ENCODE measurements around the gene STXBP6.

The STXBP6 gene

DNA sequence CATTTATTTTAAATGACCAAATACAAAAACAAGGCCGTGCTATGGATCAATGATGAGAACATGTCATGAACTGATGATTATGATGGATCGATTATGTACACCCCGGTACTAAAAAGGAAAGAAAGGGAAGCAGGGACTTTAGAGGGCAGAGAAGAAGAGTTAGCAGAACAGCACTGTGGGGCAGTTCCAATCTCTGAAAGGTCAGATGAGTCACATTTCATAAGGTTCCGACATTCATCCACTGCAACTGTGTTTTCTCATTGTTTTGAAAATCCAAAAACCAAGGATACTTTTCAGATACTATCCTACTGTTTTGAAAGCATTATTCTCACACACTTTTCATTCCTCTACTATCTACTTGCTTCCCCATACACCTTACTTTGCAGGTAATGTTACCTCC lies 169.3 kb downstream of the STXBP6 start:
- DNase-seq = no peak

DNA sequence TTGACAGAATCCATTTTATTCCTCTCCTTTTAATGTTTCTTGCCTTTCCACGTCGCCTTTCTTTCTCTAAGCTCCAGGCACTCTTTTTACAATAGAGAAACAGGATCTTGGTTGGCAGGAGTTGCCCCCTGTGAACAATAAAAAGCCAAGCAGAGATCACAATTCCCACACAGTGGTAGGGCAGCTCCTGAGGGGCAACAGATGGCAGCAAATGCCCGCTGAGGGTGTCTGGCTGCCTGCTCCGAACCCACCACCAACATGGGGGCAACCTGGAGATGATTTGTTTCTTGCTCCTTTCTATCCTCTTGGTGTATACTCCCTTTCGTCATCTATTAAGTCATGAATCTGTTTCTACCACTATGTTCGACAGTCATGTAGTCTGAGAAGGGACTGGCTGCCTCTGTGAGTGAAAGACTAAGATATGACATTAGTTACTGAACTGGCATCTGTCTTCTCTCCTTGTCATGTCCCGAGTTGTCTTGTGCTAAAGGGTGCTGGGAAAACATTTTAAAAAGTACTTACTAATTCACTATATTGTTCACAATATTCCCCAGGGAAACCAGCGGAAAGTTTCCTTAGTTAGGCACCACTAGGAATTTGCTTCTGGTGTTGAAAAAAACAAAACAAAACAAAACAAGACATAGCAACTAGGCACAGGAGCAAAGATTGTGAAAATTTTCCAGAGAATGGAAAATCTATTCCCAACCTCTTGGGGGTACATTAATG lies 170.1 kb downstream of the STXBP6 start:
- DNase-seq = no peak

DNA sequence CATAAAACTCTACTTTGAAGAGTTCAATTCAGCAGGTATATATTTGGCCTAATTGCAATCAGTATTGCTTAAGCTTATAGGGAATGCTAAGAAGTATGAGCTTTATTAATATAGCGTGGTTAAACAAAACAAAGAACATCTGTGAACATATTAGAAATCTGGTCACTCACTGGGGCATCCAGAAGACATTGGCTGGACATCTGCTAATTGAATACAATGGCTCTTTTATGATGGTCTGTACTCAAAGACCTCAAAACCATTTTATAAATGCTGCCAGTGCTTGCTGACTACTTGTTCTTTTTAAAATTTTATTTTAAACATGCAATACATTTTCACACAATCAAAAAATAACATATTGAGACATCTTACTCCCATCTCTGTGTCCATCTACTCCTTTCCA lies 173.0 kb downstream of the STXBP6 start:
- DNase-seq = no peak

DNA sequence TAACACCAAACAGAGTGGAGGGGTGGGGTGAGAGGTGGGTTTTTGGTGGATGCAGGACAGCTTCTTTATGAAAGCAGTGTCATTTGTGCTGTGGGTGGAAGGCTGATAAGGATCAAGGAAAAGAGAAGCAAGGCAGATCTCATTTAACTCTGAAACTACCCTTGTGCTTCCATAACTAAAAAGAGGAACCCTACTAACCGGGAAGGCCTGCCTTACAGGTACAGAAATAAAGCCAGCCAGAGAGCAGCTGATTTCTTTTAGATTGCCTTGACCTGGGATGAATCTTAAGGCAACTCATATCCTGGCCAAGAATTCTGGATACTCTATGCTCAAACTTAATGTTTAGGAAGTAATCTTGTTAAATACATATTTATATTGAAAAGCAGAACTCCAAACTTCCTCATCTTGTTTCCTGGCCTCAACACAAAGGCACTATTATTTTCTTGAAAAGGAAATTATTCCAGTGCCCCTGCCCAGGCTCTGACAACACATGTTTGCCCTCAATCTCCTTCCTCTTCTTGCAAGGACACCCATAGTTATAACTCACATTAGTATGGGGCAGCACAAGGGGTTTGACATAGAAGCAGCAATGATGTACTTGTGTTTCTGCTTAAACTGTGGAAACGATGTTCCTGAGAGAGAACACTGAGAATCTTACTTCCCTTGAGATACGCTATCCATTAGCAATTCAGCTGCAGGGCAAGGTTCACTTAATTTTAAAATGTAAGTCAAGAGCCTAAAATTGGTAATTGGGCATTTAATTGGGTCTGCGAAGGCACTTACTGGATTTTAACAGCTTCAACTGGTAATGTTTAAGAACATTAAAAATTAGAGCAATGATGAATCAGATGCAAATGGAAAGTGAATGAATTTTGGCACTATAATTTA lies 173.7 kb downstream of the STXBP6 start:
- no peak for DNase-seq

DNA sequence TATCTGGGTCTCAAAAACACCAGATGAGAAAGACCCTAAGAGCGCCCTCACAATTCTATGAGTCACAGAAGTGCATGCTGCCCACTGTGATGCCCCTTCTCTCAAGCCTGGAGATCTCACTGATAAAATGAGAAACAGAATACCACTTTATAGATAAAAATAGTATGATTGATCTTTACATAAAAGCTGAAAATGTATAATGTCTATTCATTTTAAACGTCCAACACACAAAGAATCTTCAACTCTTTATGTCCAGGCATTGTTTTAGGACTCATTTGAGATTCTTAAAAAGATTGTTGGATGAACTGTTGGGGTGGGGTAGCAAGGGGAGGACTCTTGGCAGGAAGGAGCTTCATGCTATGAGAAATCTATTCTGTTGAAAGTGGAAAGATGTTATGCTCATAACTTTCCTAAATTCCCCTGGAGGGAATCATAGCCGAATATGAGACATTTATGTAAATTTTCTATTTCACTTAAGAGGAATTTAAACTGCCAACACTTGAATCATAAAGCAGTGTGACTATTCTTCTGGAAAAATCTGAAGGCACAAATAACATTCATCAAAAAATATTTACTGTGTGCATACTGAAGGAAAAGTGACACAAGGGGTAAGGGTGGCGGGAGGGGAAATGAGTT lies 174.6 kb downstream of the STXBP6 start:
- no peak for DNase-seq

DNA sequence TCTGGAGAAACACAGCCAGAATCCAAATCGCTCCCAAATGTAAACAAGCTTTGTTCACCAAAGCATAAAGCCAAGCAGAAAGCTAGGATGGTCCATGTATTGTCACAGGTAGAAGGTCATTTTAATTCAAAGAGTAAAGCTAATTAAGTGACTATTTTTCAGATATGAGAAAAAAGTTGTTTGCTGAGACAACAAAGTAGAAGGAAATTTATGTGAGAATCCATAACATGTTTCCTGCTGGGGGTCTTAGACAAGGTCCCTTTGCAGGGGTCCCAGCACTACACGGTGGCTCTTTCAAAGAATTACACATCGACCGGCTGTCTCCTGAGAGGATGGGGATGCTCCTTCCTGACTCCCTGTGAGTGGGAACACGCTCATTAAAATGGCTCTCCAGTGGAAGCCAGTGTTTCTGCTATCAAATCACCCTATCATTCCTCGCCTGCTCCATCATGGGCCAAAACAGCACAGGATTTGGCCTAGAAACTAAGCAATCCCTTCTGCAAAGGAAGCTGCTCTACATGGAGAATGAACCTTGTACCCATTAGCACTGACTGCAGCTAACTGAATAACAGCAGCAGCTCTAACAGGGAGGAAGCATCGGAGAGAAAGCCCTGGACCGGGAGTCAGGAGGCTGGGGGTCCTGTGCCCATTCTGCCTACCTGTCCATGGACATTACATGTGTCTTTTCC lies 175.3 kb downstream of the STXBP6 start:
- DNase-seq = no peak

DNA sequence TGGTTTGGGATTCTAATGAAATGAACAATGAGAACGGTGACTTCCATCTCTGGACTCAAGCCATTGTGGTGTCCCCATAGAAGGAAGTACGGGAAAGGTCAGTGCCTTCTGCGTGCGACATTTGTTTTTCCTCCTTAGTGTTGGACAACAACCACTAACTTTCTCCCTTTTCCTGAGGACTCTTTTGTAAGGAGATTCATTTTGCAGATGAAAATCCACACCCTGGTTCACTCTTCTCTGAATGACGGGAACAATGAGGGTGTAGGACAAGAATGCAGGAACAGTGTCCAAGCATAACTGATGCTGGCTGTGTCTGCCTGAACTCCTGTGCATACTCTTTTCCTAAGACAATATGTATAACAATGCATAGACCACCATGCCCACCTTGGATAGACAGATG lies 176.4 kb downstream of the STXBP6 start:
- no peak for DNase-seq

DNA sequence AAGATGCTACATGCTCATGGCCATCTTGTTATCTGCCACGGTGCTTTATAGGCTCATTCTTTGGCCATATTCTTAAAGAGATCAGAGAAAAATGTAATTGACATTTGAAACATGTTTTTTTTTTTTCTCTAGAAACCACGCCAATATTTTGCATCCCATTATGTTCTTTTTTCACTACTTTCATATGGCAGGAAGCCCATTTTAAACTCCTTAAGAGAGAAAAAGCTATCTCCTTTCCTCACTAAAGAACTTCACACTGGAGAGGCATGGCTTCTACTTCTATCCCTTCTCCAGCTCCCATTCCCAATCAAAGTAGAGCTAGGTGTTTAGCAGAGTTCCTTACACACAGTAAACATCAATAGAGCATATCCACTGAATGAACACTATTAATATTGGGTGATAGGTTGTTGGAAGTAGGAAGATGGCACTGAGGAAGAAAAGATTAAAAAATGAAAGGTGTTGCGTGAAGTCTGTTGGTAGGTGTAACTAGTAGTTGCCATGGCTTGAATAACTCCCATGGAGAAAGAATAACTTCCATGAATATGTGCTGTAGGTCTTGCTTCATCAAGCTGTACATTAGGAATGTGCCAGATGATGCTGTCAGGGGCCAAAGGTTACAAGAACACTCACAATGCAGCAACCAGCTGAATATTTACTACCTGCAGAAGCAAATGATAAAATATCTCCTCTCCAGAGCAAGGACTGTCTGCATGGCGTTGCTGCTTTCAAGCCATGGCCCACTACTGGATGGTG lies 178.8 kb downstream of the STXBP6 start:
- DNase-seq = no peak

DNA sequence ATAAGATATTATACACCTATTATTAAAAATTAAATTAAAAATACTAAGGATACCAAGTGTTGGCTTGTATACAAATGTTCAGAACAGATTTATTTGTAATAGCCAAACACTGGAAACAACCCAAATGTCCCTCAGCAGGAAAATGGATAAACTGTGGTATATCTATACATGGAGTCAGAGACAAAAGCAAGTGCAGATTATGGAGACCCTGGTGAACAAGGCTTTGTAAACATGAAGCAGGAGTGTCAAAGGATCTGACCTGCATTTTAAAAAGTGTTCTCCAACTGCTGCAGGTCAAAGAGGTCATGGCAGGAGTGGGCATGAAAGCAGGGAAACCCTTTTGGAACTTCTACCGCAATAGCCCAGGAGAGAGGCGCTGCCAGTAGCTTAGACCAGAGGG lies 181.6 kb downstream of the STXBP6 start:
- no peak for DNase-seq

DNA sequence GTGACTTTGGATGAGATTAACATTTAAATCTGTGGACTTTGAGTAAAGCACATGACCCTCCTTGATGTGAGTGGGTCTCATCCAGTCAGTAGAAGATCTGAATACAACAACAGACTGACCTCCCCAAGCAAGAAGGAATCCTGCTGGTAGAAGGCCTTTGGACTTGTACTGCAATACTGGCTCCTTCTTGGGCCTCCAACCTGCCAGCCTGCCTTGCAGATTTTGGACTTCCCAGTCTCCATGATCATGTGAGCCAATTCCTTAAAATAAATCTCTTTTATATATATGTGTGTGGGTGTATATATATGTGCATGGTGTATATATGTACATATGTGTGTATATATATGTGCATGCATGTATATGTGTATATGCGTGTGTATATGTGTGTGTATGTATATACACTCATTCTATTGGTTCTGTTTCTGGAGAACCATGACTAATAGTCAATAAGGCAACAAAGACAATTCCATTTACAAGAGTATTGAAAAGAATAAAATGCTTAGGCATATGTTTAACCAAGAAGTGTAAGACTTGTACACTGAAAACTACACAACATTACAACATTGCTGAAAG lies 183.8 kb downstream of the STXBP6 start:
- DNase-seq = no peak

DNA sequence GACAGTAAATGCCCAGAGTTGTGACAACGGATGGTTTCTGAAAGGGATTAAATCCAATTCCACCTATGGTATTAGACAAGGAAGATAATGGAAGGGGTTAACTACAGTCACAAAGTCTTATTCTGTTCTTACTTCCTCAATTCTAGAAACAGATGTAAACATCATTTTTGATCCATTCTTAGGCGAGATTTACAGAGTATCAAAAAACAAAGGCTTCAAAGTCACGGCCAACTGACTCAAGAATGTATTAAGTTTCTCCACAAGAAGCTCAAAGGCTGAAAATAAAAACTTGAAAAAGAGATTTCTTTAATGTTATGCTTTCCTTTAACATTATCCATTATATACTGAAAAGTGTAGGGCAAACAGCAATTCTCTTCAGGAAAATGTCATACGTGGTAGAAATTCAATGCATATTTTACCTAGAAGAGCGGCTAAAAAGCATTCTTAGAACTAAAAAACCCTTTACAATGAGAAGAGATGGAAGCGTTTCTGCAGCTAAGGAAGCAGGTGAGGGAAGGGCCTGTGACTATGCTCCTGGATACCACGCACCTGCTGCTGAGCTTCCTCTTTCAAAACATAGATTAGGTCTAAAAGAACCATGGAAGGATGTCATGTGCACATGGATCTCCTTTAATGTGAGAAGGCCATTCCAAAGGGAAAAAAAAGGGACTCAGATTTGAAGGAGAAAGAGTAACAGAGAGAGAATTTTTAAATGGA lies 185.8 kb downstream of the STXBP6 start:
- no peak for DNase-seq

DNA sequence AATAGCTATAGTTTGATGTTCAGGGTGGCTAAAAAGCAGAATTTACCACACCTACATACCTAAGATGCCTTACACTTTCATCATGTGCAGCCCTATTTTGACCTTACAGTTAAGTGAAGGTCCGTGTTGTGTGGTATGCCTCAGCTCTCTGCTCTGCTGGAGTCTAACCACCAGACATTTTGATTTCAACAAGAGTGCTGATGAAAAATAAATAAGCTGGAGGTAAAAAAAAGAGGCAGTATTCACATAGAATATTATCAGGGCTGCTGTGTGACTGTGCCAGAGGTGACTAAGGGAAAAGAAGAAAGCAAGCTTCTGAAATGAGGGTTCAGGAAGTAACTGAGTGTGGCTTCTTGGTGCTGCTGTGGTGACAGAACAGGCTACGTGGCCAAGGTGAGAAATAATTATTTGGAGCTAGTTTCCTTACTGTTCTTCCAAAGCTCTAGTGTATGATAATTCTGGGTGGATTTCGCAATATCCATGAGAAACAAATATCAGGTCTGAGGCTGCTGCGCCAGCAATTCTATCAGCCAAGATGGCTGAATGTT lies 188.8 kb downstream of the STXBP6 start:
- DNase-seq = no peak

DNA sequence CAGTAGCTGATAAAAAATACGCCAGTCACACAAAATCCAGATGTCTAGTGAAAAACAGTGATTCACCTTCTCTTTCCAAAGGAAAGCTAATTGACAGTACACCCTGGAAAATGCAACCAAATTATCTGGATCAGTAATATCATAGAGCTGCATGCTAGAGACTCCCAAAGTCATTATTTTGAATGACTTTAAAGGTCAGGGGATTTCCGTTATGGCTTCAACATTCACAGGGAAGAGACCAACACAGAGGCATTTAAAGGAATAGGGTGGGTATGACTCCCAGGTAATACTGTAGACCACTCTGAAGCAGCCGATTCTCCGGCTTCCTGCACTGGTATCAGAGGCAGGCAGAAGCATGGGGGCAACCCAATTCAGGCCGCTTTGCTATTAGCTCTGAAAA lies 190.4 kb downstream of the STXBP6 start:
- DNase-seq = no peak

DNA sequence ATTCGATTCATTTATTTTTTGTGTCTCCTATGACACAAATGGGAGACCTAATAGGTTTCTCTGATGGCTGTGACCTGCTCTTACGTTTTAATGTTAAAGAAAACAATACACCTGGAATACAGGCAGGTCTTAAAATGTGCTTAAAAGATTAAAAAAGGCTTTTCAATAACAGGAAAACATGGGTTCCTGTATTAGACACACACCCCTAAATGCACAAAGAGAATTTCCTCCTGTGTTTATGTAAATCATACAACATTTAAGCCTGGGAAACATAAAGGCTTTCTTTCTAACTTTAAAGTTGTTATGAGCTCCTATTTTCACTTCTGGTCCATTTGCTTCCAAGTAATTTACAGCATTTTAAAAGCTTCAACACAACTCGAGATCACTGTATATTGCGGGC lies 191.3 kb downstream of the STXBP6 start:
- DNase-seq = no peak

DNA sequence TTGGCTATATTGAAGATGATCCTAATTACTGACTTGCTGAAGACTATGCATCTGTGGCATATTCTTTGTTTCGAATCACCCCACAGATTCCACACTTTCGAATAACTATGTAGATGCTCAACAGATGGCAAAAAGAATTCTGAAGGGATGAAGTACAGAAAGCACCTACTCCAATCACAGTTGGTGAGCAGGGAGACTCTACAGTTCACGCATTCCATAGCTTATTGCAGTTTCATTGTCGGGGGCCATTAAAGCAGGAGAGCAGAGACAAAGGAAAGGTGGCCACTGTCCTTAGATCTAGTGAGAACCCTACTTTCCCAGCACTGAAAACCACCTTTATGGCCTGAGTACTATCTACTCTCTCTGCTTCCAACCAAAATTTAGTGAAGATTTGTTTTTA lies 191.9 kb downstream of the STXBP6 start:
- no peak for DNase-seq

DNA sequence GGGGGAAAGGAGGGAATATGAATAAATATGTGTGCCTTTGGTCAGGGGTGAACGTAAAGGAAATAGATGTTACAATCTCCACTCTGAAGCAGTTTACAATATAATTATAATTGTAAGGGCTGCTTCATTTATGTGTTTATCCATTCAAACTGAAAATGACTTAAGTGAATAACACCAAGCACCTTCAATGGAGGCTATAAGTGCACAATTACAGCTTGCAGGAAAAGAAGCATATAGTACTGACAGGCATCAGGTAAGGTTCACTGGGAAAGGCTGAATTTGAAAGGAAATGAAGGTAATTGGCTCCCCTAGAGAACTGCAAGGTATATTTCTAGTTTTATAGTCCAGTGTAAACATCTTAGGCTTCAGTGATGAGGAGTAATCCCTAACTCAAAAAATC lies 192.7 kb downstream of the STXBP6 start:
- DNase-seq = no peak

DNA sequence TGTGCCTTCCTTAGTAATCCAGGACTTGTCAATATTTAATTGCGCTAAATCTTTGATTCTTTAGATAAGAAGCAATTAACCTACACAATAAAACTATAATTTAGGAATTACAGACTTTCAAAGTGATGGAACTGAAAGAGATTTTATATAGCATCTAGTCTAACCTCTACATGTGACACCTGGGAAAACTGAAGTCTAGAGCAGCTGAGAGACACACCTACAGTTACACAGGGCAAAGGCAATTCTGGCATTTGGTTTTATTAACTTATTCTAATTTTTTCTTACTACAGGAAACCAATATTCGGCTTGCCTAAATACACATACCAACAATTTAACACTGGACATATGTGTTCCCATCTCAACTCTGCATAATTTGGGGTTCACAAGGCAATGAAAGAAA lies 196.5 kb downstream of the STXBP6 start:
- DNase-seq = no peak

DNA sequence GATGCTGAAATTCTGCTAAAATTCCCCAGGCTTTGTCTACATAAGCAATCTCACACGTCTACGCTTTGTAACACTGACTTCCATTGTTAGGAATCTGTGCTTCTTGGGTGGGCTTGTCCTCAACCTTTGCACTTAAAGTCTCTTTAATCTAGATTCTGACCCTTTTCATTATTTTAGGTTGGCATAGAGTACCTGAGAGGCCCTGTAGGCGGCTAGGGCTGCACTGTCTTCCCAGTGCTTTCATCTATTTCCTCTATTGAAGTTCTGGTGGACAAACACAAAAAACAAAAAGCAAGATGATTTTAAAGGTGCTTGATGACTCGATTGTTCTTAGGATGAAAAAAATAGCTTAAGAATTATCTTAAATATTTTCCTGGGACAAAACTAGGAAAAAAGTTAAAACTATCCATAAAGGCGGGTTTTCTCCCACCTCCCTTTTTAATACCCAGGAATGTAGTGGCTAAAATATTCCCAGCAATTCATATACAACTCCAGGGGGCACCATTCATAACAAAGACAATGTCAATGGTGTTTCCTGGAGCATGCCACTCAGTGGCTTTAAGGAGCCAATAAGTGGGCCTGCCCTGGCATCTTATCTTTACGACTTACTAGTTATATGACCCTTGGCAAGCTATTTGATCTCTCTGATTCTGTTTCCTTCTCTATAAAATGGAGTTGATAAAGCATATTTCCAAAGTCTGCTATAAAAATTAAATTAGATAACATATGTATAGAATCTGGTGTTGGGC lies 197.5 kb downstream of the STXBP6 start:
- no peak for DNase-seq

DNA sequence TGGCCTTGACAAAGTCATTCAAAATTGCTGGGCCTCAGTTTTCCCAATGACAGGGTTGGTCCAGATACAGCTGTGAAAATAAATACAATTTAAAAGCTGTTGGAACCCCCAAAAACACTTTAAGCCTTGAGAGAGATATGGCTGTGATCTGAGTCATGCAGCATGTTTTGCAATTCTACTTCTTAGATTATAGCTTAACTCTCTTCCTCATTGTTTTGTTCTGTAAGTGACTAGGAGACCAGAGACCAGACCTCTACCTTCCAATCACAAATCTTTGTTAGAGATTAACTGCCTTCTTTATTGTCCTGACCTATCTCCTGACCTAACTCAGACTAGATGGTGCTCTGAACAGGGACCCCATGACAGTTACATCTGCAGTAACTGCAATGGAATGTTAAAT lies 198.1 kb downstream of the STXBP6 start:
- DNase-seq = no peak

DNA sequence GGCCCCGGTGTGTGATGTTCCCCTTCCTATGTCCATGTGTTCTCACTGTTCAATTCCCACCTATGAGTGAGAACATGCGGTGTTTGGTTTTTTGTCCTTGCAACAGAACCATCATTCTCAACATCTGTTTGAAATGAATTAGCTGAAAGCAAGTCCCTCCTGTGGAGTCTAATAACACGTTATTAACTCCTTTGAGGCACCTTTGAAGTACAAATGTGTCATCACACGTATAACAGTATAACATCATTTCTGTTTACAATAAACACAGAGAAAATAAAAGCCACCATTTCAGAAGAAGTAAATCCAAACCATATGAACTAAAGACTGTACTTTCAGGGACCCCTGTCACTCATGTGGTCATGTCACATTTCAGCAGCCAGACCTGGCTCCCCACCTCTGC lies 198.5 kb downstream of the STXBP6 start:
- DNase-seq = no peak

All from activated CD4-positive, alpha-beta T cell treated with anti-CD3 and anti-CD28 coated beads for 1 hour (primary cell).